SK-N-SH (cell line): Measurements from ENCODE around the gene SAMM50. TPM values are rescaled to one million over a fixed set of nuclear protein-coding genes. Genes with fewer than 3 reads are reported as not detected.
A peak's percentile ranks its signal among the peaks of the same experiment; 100 is the strongest.

Experiments
- CTCF ChIA-PET: fragments of 300-600, 350-600 bp; formaldehyde crosslinking; extraction: SDS; loops from one replicate; lab custom pipeline; 2021; lab: Yijun Ruan, JAX
- POLR2A ChIA-PET: fragments of 350-600 bp; sonication (Branson Sonifier 250); formaldehyde crosslinking; extraction: SDS; loops from one replicate; lab custom pipeline; 2020; ENCODE audit warnings: antibody characterized with exemption, inconsistent platforms; lab: Yijun Ruan, JAX
- DNase-seq: peaks from one replicate; pipeline ENCODE4 v3.0.0; 2012
- H2AFZ ChIP-seq: fragments of 200-600 bp; sonication (generic); 2 replicates; pipeline ENCODE4 v1.8.1; 2016; ENCODE audit warnings: antibody characterized with exemption, mild to moderate bottlenecking, low read depth
- H3F3A ChIP-seq: fragments of 200-600 bp; sonication (generic); replicated peaks from 2 replicates; pipeline ENCODE3; 2016; ENCODE audit warnings: antibody characterized with exemption, mild to moderate bottlenecking; ENCODE audit not compliant: insufficient read depth
- H3K27ac ChIP-seq, 2 experiments: fragments of 200-500 bp in 1 of 2; fragments of 200-600 bp in 1 of 2; sonication (Bioruptor generic) in 1 of 2; sonication (generic), shearing (Covaris generic) in 1 of 2; 2 replicates each; pipeline versions ENCODE4 v1.5.1 to v1.6.1; 2014 to 2016; ENCODE audit warnings: low read depth in 2 of 2, inconsistent platforms in 1 of 2, low read length in 1 of 2, mild to moderate bottlenecking in 1 of 2, mixed read lengths in 1 of 2
- H3K27me3 ChIP-seq: fragments of 200-600 bp; sonication (generic), shearing (Covaris generic); 2 replicates; pipeline ENCODE4 v1.6.1; 2016; ENCODE audit warnings: mixed run types; ENCODE audit not compliant: insufficient read depth
- H3K36me3 ChIP-seq, 2 experiments: fragments of 200-500 bp in 1 of 2; fragments of 200-600 bp in 1 of 2; sonication (Bioruptor generic) in 1 of 2; sonication (generic) in 1 of 2; replicated peaks in 1 of 2; 2 replicates each; pipeline versions ENCODE3 to v1.5.1; 2014 to 2016; ENCODE audit warnings: low read length in 1 of 2, mild to moderate bottlenecking in 1 of 2; ENCODE audit not compliant: insufficient read depth in 2 of 2, control insufficient read depth in 1 of 2
- H3K4me1 ChIP-seq, 2 experiments: fragments of 200-500 bp in 1 of 2; fragments of 200-600 bp in 1 of 2; sonication (Bioruptor generic) in 1 of 2; sonication (generic), shearing (Covaris generic) in 1 of 2; 2 replicates each; pipeline versions ENCODE4 v1.5.1 to v1.6.1; 2014 to 2016; ENCODE audit warnings: low read depth in 1 of 2, low read length in 1 of 2, mixed run types in 1 of 2; ENCODE audit not compliant: insufficient read depth in 2 of 2, control insufficient read depth in 1 of 2
- H3K4me2 ChIP-seq: fragments of 200-600 bp; sonication (generic), shearing (Covaris generic); 2 replicates; pipeline ENCODE4 v1.6.1; 2017; ENCODE audit warnings: mixed run types
- H3K4me3 ChIP-seq, 2 experiments: fragments of 200-500 bp in 1 of 2; fragments of 200-600 bp in 1 of 2; sonication (Bioruptor generic) in 1 of 2; sonication (generic), shearing (Covaris generic) in 1 of 2; 2 replicates each; pipeline versions ENCODE4 v1.5.1 to v1.8.1; 2014 to 2016; ENCODE audit warnings: low read depth in 2 of 2, inconsistent platforms in 1 of 2, low read length in 1 of 2, mild to moderate bottlenecking in 1 of 2, mixed read lengths in 1 of 2, moderate library complexity in 1 of 2
- H3K79me2 ChIP-seq: fragments of 200-600 bp; sonication (generic); 2 replicates; pipeline ENCODE4 v1.8.1; 2017; ENCODE audit warnings: mild to moderate bottlenecking; ENCODE audit not compliant: insufficient read depth
- H3K9ac ChIP-seq: fragments of 200-600 bp; sonication (generic); 2 replicates; pipeline ENCODE4 v1.6.1; 2017; ENCODE audit warnings: mixed run types
- H3K9me2 ChIP-seq: fragments of 200-600 bp; sonication (generic); 2 replicates; pipeline ENCODE4 v1.6.1; 2017; ENCODE audit warnings: mixed run types
- H3K9me3 ChIP-seq: fragments of 200-600 bp; sonication (generic); 2 replicates; pipeline ENCODE4 v1.6.1; 2017; ENCODE audit warnings: mixed run types, mild to moderate bottlenecking, moderate library complexity
- H4K20me1 ChIP-seq: fragments of 200-600 bp; sonication (generic); 2 replicates; pipeline ENCODE4 v1.6.1; 2017; ENCODE audit warnings: mild to moderate bottlenecking, mixed run types; ENCODE audit not compliant: insufficient read depth
- CHD2 ChIP-seq: fragments of 150-350 bp; IDR thresholded peaks from 2 replicates; pipeline ENCODE4 v1.6.1; 2018; ENCODE audit warnings: low read length; ENCODE audit not compliant: partially characterized antibody
- IRF3 ChIP-seq: fragments of 150-350 bp; IDR thresholded peaks from 2 replicates; pipeline ENCODE4 v1.6.1; 2016; ENCODE audit warnings: mild to moderate bottlenecking, low read depth, low read length
- JUND ChIP-seq: IDR thresholded peaks from 2 replicates; pipeline ENCODE4 v1.4.0; 2012
- NFIC ChIP-seq: IDR thresholded peaks from 2 replicates; pipeline ENCODE4 v1.4.0; 2012; ENCODE audit warnings: borderline replicate concordance
- POLR2AphosphoS5 ChIP-seq: IDR thresholded peaks from 2 replicates; pipeline ENCODE4 v1.6.1; 2012; ENCODE audit warnings: low read depth, low read length
- RAD21 ChIP-seq: IDR thresholded peaks from 2 replicates; pipeline ENCODE4 v1.6.1; 2012; ENCODE audit warnings: mild to moderate bottlenecking, low read length
- RFX5 ChIP-seq: IDR thresholded peaks from 2 replicates; pipeline ENCODE4 v1.6.1; 2012; ENCODE audit warnings: mild to moderate bottlenecking, improper control_type of control experiment, low read length
- RXRA ChIP-seq: IDR thresholded peaks from 2 replicates; pipeline ENCODE4 v1.4.0; 2012; ENCODE audit warnings: low read depth, mild to moderate bottlenecking, borderline replicate concordance
- SMC3 ChIP-seq: IDR thresholded peaks from 2 replicates; pipeline ENCODE4 v1.6.1; 2012; ENCODE audit warnings: low read depth, low read length, improper control_type of control experiment
- TAF1 ChIP-seq: IDR thresholded peaks from 2 replicates; pipeline ENCODE4 v1.6.1; 2012; ENCODE audit warnings: low read depth, mild to moderate bottlenecking, low read length, moderate library complexity, borderline replicate concordance
- TEAD4 ChIP-seq: IDR thresholded peaks from 2 replicates; pipeline ENCODE4 v1.4.0; 2012; ENCODE audit warnings: mild to moderate bottlenecking, borderline replicate concordance; ENCODE audit not compliant: insufficient read depth
- WGBS: methylation state at CpG from one replicate; pipeline ENCODE4 v1.1.6; 2017; ENCODE audit warnings: low lambda C conversion rate; 5-methylcytosine and 5-hydroxymethylcytosine counted together
- polyA plus RNA-seq, 3 experiments: library from polyadenylated mRNA; depleted of rRNA; stranded (reverse); fragments of >200 nt; gene quantifications; 2 replicates each; pipeline ENCODE4 v1.2.3, GENCODE V29; 2012
- TF ChIP-seq, protein P1 (sequence below): IDR thresholded peaks from 2 replicates; pipeline ENCODE4 v1.4.0; 2012; ENCODE audit warnings: low read depth
- TF ChIP-seq, protein P2 (sequence below): fragments of 150-350 bp; IDR thresholded peaks from 2 replicates; pipeline ENCODE4 v1.6.1; 2017; ENCODE audit warnings: antibody characterized with exemption, low read length, low read depth, borderline replicate concordance
- TF ChIP-seq, protein P3 (sequence below): fragments of 200-600 bp; sonication (generic); IDR thresholded peaks from 2 replicates; pipeline ENCODE4 v1.6.1; 2017; ENCODE audit warnings: antibody characterized with exemption, mild to moderate bottlenecking, moderate library complexity
- TF ChIP-seq, protein P4 (sequence below): IDR thresholded peaks from 2 replicates; pipeline ENCODE4 v1.4.0; 2012; ENCODE audit warnings: low read depth, borderline replicate concordance

The SAMM50 gene
- polyA plus RNA-seq, 1 of the 3 experiments (the other 2 are of a cell fraction), result 49.6 TPM

DNA sequence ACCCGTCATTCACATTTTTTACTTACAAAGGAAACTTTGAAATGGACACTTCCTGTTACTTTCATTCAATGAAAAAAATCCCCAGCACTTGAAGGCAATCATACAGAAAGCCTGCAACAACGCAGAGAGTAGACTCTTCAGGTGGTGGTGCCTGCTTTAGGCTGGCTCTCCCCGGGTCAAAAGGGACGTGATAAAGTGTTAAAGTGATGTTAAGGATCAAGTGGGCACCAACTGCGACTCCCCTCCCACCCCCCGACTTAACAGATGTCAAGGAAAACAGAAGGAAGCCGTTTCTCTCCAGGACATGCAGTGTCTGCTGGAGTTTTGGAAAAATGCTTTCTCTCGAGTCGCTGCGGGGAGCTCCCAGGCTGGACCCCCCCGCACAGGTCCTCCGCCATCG is 32.1 kb upstream of the SAMM50 start (continued):
- TF ChIP-seq TEAD4 (no peak), IRF3 (no peak)
- TF ChIP-seq, all 33 proteins: peak for 0

DNA sequence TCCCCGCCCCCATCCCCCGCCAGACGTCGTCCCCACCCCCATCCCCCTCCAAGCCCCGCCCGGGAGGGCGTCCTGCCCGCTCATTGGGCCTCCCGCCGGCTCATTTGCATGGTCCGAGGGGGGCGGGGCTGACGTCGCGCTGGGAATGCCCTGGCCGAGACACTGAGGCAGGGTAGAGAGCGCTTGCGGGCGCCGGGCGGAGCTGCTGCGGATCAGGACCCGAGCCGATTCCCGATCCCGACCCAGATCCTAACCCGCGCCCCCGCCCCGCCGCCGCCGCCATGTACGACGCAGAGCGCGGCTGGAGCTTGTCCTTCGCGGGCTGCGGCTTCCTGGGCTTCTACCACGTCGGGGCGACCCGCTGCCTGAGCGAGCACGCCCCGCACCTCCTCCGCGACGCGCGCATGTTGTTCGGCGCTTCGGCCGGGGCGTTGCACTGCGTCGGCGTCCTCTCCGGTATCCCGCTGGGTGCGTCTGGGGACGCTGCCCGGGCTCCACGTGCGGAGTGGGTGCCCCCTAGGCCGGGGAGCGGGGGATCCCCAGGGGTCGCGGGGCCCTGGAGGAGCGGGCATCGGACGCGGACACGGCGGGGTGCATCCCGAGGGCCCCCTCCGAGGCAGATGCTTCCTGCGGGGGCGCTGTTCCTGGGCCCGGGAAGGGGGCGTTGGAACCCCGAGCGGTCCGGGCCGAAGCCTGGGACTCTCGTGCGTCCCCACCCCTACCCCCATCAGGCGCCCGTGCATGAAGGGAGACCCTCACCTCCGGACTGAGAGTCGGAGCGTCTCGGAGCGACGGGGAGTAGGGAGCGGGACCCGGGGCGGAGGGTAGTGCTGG is 31.4 kb upstream of the SAMM50 start, which contains the start of gene PNPLA3:
Gene PNPLA3, plus strand, starts transcription at position 175 of the 834 bp plus-strand sequence. Its CDS starts 107 bp downstream, at position 282.
- Histone ChIP-seq H3K9me3 (no peaks in the 10 kb centered on the region), H4K20me1 (no peaks in the 10 kb centered on the region), H3K9me2 (no peaks in the 10 kb centered on the region), H3K9ac (peak within 1 kb of the TSS; percentile 72), H3K27me3 (no peaks in the 10 kb centered on the region), H3K4me2 (peak within 1 kb of the TSS; percentile 96), H3K79me2 (no peaks in the 10 kb centered on the region), H3K27ac (peak within 1 kb of the TSS; percentile 29 to 50; a peak in 3 of 4 replicates), H3K36me3 (no peaks in the 10 kb centered on the region), H3K4me3 (peak within 1 kb of the TSS; percentile 58 to 73), H3K4me1 (peaks cover 16 to 19% of the 10 kb centered on the region in 2 experiments; a peak in 3 of 4 replicates), H2AFZ (peak within 1 kb of the TSS; percentile 99), H3F3A (no peaks in the 10 kb centered on the region)
- ChIA-PET POLR2A (no interaction called here), CTCF (interaction anchor here (2.0 to 2.8 kb wide), 2 partner anchors 10 to 22 kb away, joined by 9 to 19 read pairs; no protein-coding TSS in a partner anchor)
- TF ChIP-seq NFIC, result no peak
- no peak for TF ChIP-seq RAD21
- TF ChIP-seq, protein P1, sequence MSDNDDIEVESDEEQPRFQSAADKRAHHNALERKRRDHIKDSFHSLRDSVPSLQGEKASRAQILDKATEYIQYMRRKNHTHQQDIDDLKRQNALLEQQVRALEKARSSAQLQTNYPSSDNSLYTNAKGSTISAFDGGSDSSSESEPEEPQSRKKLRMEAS, result peak; percentile 84
- no peak for TF ChIP-seq CHD2
- TF ChIP-seq IRF3, result no peak
- no peak for TF ChIP-seq RFX5
- TF ChIP-seq, protein P2, sequence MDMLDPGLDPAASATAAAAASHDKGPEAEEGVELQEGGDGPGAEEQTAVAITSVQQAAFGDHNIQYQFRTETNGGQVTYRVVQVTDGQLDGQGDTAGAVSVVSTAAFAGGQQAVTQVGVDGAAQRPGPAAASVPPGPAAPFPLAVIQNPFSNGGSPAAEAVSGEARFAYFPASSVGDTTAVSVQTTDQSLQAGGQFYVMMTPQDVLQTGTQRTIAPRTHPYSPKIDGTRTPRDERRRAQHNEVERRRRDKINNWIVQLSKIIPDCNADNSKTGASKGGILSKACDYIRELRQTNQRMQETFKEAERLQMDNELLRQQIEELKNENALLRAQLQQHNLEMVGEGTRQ, result no peak
- TF ChIP-seq TAF1, result peak; percentile 46; the same call in 1 of the 2 replicates
- no peak for TF ChIP-seq SMC3
- TF ChIP-seq JUND, result no peak
- TF ChIP-seq, protein P3, sequence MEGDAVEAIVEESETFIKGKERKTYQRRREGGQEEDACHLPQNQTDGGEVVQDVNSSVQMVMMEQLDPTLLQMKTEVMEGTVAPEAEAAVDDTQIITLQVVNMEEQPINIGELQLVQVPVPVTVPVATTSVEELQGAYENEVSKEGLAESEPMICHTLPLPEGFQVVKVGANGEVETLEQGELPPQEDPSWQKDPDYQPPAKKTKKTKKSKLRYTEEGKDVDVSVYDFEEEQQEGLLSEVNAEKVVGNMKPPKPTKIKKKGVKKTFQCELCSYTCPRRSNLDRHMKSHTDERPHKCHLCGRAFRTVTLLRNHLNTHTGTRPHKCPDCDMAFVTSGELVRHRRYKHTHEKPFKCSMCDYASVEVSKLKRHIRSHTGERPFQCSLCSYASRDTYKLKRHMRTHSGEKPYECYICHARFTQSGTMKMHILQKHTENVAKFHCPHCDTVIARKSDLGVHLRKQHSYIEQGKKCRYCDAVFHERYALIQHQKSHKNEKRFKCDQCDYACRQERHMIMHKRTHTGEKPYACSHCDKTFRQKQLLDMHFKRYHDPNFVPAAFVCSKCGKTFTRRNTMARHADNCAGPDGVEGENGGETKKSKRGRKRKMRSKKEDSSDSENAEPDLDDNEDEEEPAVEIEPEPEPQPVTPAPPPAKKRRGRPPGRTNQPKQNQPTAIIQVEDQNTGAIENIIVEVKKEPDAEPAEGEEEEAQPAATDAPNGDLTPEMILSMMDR, result peak; percentile 54
- TF ChIP-seq, protein P4, sequence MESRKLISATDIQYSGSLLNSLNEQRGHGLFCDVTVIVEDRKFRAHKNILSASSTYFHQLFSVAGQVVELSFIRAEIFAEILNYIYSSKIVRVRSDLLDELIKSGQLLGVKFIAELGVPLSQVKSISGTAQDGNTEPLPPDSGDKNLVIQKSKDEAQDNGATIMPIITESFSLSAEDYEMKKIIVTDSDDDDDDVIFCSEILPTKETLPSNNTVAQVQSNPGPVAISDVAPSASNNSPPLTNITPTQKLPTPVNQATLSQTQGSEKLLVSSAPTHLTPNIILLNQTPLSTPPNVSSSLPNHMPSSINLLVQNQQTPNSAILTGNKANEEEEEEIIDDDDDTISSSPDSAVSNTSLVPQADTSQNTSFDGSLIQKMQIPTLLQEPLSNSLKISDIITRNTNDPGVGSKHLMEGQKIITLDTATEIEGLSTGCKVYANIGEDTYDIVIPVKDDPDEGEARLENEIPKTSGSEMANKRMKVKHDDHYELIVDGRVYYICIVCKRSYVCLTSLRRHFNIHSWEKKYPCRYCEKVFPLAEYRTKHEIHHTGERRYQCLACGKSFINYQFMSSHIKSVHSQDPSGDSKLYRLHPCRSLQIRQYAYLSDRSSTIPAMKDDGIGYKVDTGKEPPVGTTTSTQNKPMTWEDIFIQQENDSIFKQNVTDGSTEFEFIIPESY, result no peak
- no peak for TF ChIP-seq RXRA
- TF ChIP-seq POLR2AphosphoS5, result peak; percentile 39; the same call in 1 of the 2 replicates
- peak; percentile 99 for DNase-seq
- WGBS, result 0% methylated on average over 1 of the region's 100 CpGs
